GM23338 (cell line): Measurements from ENCODE around the gene KLK4. TPM values are rescaled to one million over a fixed set of nuclear protein-coding genes. Genes with fewer than 3 reads are reported as not detected.

Experiments used
- ATAC-seq: fragments of 200-7000 bp; cut with Tn5 transposase; 3 replicates; pipeline ENCODE4 v1.9.1; 2020
- DNase-seq: peaks from one replicate; pipeline ENCODE4 v3.0.0-alpha.2; 2015; ENCODE audit warnings: low spot score
- H2AFZ ChIP-seq: fragments of 200-600 bp; sonication (generic); 2 replicates; pipeline ENCODE4 v1.8.0; 2016; ENCODE audit warnings: antibody characterized with exemption, mild to moderate bottlenecking, moderate library complexity
- H3F3A ChIP-seq: fragments of 200-600 bp; sonication (generic); replicated peaks from 2 replicates; pipeline ENCODE4 v1.8.0; 2017; ENCODE audit warnings: antibody characterized with exemption, mixed run types, low read depth
- H3K27ac ChIP-seq: fragments of 200-600 bp; sonication (generic); 2 replicates; pipeline ENCODE4 v1.6.1; 2016; ENCODE audit warnings: low read depth
- H3K27me3 ChIP-seq: fragments of 200-600 bp; sonication (generic); 2 replicates; pipeline ENCODE4 v1.8.0; 2016; ENCODE audit warnings: mild to moderate bottlenecking, mixed run types, moderate library complexity; ENCODE audit not compliant: insufficient read depth
- H3K36me3 ChIP-seq: fragments of 200-600 bp; sonication (generic); 2 replicates; pipeline ENCODE4 v1.8.0; 2016; ENCODE audit warnings: mild to moderate bottlenecking; ENCODE audit not compliant: insufficient read depth
- H3K4me1 ChIP-seq: fragments of 200-600 bp; sonication (generic); 2 replicates; pipeline ENCODE4 v1.8.0; 2016; ENCODE audit warnings: mild to moderate bottlenecking, moderate library complexity; ENCODE audit not compliant: insufficient read depth
- H3K4me2 ChIP-seq: fragments of 200-600 bp; sonication (generic); 2 replicates; pipeline ENCODE4 v1.7.1; 2017; ENCODE audit warnings: mixed run types
- H3K4me3 ChIP-seq: fragments of 200-600 bp; sonication (generic); 2 replicates; pipeline ENCODE4 v1.6.1; 2016; ENCODE audit warnings: mixed run types
- H3K79me2 ChIP-seq: fragments of 200-600 bp; sonication (generic); replicated peaks from 2 replicates; pipeline ENCODE4 v1.8.0; 2017; ENCODE audit warnings: mild to moderate bottlenecking; ENCODE audit not compliant: insufficient read depth
- H3K9me2 ChIP-seq: fragments of 200-600 bp; sonication (generic); 2 replicates; pipeline ENCODE4 v1.8.0; 2017; ENCODE audit not compliant: insufficient read depth
- H4K20me1 ChIP-seq: fragments of 200-600 bp; sonication (generic); replicated peaks from 2 replicates; pipeline ENCODE4 v1.8.0; 2017; ENCODE audit warnings: mild to moderate bottlenecking; ENCODE audit not compliant: insufficient read depth
- H3K27ac Mint-ChIP-seq: 2 replicates; pipeline ENCODE4 v1.8.0; 2020; ENCODE audit warnings: inconsistent platforms, mild to moderate bottlenecking, moderate library complexity, mixed read lengths
- H3K27me3 Mint-ChIP-seq: 3 replicates; pipeline ENCODE4 v1.8.0; 2022; ENCODE audit warnings: low read depth, mild to moderate bottlenecking, moderate library complexity, mixed read lengths, inconsistent platforms; ENCODE audit not compliant: insufficient read depth, poor library complexity
- H3K36me3 Mint-ChIP-seq: 3 replicates; pipeline ENCODE4 v1.8.0; 2021; ENCODE audit warnings: low read depth, mild to moderate bottlenecking, inconsistent platforms, moderate library complexity, mixed read lengths
- H3K4me1 Mint-ChIP-seq: 3 replicates; pipeline ENCODE4 v1.8.0; 2020; ENCODE audit warnings: mild to moderate bottlenecking, inconsistent platforms, mixed read lengths
- H3K4me3 Mint-ChIP-seq: 3 replicates; pipeline ENCODE4 v1.8.0; 2021; ENCODE audit warnings: moderate library complexity, mild to moderate bottlenecking, inconsistent platforms, mixed read lengths
- H3K9me3 Mint-ChIP-seq: 3 replicates; pipeline ENCODE4 v1.8.0; 2020; ENCODE audit warnings: moderate library complexity, mild to moderate bottlenecking, inconsistent platforms, mixed read lengths
- EZH2 ChIP-seq: fragments of 200-600 bp; sonication (generic); IDR thresholded peaks from one replicate; pipeline ENCODE4 v1.8.0; 2017; ENCODE audit warnings: antibody characterized with exemption, mild to moderate bottlenecking, low read depth; ENCODE audit not compliant: unreplicated experiment
- NANOG ChIP-seq: IDR thresholded peaks from 2 replicates; pipeline ENCODE4 v1.6.1; 2016; ENCODE audit warnings: antibody characterized with exemption, borderline replicate concordance
- ZNF114 ChIP-seq: fragments of 250-450 bp; sonication (Bioruptor Pico); IDR thresholded peaks from 2 replicates; pipeline ENCODE4 v1.5.0; 2020; ENCODE audit warnings: mild to moderate bottlenecking, moderate library complexity
- ZNF331 ChIP-seq: fragments of 250-450 bp; sonication (Bioruptor Pico); IDR thresholded peaks from 2 replicates; pipeline ENCODE4 v1.5.0; 2020; ENCODE audit warnings: low read depth, mild to moderate bottlenecking, moderate library complexity
- polyA plus RNA-seq: library from polyadenylated mRNA; unstranded; fragments of >200 nt; fragmentation: Nextera tagmentation; extraction: Ambion mirVana; gene quantifications from 2 replicates; pipeline ENCODE4 v1.2.1, GENCODE V29; 2016
- total RNA-seq: library from RNA; depleted of rRNA; stranded (reverse); fragments of >200 nt; shearing (Covaris generic); gene quantifications from 2 replicates; pipeline ENCODE4 v1.2.3, GENCODE V29; 2014
- TF ChIP-seq, protein P1 (sequence below): fragments of 250-450 bp; sonication (Bioruptor Pico); IDR thresholded peaks from 2 replicates; pipeline ENCODE4 v1.5.0; 2020; ENCODE audit warnings: mild to moderate bottlenecking, moderate library complexity

KLK4 gene
- total and polyA plus RNA-seq, 2 experiments from 2014 or later, result 0.76 to 1.8 TPM

DNA sequence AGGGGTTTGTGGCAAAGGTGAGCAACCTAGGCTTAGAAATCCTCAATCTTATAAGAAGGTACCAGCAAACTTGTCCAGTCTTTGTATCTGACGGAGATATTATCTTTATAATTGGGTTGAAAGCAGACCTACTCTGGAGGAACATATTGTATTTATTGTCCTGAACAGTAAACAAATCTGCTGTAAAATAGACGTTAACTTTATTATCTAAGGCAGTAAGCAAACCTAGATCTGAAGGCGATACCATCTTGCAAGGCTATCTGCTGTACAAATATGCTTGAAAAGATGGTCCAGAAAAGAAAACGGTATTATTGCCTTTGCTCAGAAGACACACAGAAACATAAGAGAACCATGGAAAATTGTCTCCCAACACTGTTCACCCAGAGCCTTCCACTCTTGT is 41.7 kb downstream of the KLK4 start:
- DNase-seq (no peak), ATAC-seq (no peak)
- no peak overlapping the region for H3K27ac Mint-ChIP-seq
- Histone ChIP-seq H3K27me3 (0 out of 2 replicates have a peak, but pooled peaks cover 6% of the 10 kb centered on the region), H4K20me1 (no peaks in the 10 kb centered on the region), H3K9me2 (peaks cover 7% of the 10 kb centered on the region), H3K4me1 (no peaks in the 10 kb centered on the region), H2AFZ (no peak overlapping the region), H3K79me2 (no peaks in the 10 kb centered on the region), H3K4me3 (no peak overlapping the region), H3K4me2 (no peak overlapping the region), H3F3A (no peaks in the 10 kb centered on the region), H3K27ac (no peak overlapping the region), H3K36me3 (no peaks in the 10 kb centered on the region)
- TF ChIP-seq EZH2, result no peak
- TF ChIP-seq, protein P1, sequence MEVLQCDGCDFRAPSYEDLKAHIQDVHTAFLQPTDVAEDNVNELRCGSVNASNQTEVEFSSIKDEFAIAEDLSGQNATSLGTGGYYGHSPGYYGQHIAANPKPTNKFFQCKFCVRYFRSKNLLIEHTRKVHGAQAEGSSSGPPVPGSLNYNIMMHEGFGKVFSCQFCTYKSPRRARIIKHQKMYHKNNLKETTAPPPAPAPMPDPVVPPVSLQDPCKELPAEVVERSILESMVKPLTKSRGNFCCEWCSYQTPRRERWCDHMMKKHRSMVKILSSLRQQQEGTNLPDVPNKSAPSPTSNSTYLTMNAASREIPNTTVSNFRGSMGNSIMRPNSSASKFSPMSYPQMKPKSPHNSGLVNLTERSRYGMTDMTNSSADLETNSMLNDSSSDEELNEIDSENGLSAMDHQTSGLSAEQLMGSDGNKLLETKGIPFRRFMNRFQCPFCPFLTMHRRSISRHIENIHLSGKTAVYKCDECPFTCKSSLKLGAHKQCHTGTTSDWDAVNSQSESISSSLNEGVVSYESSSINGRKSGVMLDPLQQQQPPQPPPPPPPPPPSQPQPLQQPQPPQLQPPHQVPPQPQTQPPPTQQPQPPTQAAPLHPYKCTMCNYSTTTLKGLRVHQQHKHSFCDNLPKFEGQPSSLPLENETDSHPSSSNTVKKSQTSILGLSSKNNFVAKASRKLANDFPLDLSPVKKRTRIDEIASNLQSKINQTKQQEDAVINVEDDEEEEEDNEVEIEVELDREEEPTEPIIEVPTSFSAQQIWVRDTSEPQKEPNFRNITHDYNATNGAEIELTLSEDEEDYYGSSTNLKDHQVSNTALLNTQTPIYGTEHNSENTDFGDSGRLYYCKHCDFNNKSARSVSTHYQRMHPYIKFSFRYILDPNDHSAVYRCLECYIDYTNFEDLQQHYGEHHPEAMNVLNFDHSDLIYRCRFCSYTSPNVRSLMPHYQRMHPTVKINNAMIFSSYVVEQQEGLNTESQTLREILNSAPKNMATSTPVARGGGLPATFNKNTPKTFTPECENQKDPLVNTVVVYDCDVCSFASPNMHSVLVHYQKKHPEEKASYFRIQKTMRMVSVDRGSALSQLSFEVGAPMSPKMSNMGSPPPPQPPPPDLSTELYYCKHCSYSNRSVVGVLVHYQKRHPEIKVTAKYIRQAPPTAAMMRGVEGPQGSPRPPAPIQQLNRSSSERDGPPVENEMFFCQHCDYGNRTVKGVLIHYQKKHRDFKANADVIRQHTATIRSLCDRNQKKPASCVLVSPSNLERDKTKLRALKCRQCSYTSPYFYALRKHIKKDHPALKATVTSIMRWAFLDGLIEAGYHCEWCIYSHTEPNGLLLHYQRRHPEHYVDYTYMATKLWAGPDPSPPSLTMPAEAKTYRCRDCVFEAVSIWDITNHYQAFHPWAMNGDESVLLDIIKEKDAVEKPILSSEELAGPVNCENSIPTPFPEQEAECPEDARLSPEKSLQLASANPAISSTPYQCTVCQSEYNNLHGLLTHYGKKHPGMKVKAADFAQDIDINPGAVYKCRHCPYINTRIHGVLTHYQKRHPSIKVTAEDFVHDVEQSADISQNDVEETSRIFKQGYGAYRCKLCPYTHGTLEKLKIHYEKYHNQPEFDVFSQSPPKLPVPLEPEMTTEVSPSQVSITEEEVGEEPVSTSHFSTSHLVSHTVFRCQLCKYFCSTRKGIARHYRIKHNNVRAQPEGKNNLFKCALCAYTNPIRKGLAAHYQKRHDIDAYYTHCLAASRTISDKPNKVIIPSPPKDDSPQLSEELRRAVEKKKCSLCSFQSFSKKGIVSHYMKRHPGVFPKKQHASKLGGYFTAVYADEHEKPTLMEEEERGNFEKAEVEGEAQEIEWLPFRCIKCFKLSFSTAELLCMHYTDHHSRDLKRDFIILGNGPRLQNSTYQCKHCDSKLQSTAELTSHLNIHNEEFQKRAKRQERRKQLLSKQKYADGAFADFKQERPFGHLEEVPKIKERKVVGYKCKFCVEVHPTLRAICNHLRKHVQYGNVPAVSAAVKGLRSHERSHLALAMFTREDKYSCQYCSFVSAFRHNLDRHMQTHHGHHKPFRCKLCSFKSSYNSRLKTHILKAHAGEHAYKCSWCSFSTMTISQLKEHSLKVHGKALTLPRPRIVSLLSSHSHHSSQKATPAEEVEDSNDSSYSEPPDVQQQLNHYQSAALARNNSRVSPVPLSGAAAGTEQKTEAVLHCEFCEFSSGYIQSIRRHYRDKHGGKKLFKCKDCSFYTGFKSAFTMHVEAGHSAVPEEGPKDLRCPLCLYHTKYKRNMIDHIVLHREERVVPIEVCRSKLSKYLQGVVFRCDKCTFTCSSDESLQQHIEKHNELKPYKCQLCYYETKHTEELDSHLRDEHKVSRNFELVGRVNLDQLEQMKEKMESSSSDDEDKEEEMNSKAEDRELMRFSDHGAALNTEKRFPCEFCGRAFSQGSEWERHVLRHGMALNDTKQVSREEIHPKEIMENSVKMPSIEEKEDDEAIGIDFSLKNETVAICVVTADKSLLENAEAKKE, result no peak
- H3K27me3 Mint-ChIP-seq, result peaks cover 3% of the 10 kb centered on the region
- H3K4me3 Mint-ChIP-seq, result no peak overlapping the region
- peaks cover 67% of the 10 kb centered on the region for H3K9me3 Mint-ChIP-seq
- H3K36me3 Mint-ChIP-seq, result peaks cover 12% of the 10 kb centered on the region
- H3K4me1 Mint-ChIP-seq, result no peaks in the 10 kb centered on the region

DNA sequence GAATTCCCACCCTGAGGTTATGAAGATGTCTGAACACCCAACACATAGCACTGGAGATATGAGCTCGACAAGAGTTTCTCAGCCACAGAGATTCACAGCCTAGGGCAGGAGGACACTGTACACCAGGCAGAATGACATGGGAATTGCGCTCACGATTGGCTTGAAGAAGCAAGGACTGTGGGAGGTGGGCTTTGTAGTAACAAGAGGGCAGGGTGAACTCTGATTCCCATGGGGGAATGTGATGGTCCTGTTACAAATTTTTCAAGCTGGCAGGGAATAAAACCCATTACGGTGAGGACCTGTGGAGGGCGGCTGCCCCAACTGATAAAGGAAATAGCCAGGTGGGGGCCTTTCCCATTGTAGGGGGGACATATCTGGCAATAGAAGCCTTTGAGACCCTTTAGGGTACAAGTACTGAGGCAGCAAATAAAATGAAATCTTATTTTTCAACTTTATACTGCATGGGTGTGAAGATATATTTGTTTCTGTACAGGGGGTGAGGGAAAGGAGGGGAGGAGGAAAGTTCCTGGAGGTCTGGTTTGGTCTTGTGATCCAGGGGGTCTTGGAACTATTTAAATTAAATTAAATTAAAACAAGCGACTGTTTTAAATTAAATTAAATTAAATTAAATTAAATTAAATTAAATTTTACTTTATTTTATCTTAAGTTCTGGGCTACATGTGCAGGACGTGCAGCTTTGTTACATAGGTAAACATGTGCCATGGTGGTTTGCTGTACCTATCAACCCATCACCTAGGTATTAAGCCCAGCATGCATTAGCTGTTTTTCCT is 49.5 kb downstream of the KLK4 start:
- Mint-ChIP-seq H3K27ac (no peak overlapping the region), H3K4me1 (no peaks in the 10 kb centered on the region; the same call in 2 of the 3 replicates), H3K4me3 (no peak overlapping the region), H3K27me3 (peaks cover 10% of the 10 kb centered on the region), H3K36me3 (peaks cover 20% of the 10 kb centered on the region), H3K9me3 (peaks cover 84% of the 10 kb centered on the region)
- H3K36me3 ChIP-seq, result no peaks in the 10 kb centered on the region
- no peaks in the 10 kb centered on the region for H3K27me3 ChIP-seq
- DNase-seq, result no peak
- no peak overlapping the region for H3K4me3 ChIP-seq
- no peak overlapping the region for H3K4me2 ChIP-seq
- no peaks in the 10 kb centered on the region for H3F3A ChIP-seq
- H3K79me2 ChIP-seq, result no peaks in the 10 kb centered on the region
- H4K20me1 ChIP-seq, result no peaks in the 10 kb centered on the region
- H2AFZ ChIP-seq, result no peak overlapping the region
- H3K27ac ChIP-seq, result no peak overlapping the region
- H3K4me1 ChIP-seq, result peaks cover 12% of the 10 kb centered on the region
- ATAC-seq, result no peak
- no peaks in the 10 kb centered on the region for H3K9me2 ChIP-seq
- no peak for TF ChIP-seq NANOG
- no peak for TF ChIP-seq ZNF331
- TF ChIP-seq, protein P1, result no peak
- TF ChIP-seq ZNF114 (CRISPR knock-in tag), result no peak
